A673 (cell line): ENCODE data around the gene PCSK7. TPM values are rescaled to one million over a fixed set of nuclear protein-coding genes. Genes with fewer than 3 reads are reported as not detected.

Experiments used
- BruUV-seq: library from RNA; stranded (reverse); fragments of 400-500 nt; replicated peaks from 2 replicates; lab custom pipeline; 2021; lab: Mats Ljungman, UMichigan
- CTCF ChIA-PET: fragments of 300-600 bp; sonication (Branson Sonifier 250); formaldehyde crosslinking; loops from one replicate; lab custom pipeline; 2022; ENCODE audit warnings: antibody characterized with exemption; lab: Charles Lee
- POLR2A ChIA-PET: fragments of 300-600 bp; sonication (Branson Sonifier 250); formaldehyde crosslinking; loops from one replicate; lab custom pipeline; 2022; ENCODE audit warnings: antibody characterized with exemption; ENCODE audit not compliant: low non-redundant PET; lab: Charles Lee
- DNase-seq: peaks from one replicate; pipeline ENCODE4 v3.0.0-alpha.2; 2015; ENCODE audit warnings: low spot score
- H3K27ac ChIP-seq: fragments of 200-600 bp; sonication (generic); 2 replicates; pipeline ENCODE4 v1.5.1; 2016; ENCODE audit warnings: mixed run types, low read depth, mild to moderate bottlenecking, mixed read lengths, antibody characterized with exemption, low read length; ENCODE audit not compliant: poor library complexity, severe bottlenecking
- H3K27me3 ChIP-seq: fragments of 200-600 bp; sonication (generic); replicated peaks from 2 replicates; pipeline ENCODE4 v1.6.1; 2017; ENCODE audit warnings: mixed run types, low read depth, mild to moderate bottlenecking, mixed read lengths, antibody characterized with exemption, low read length; ENCODE audit not compliant: insufficient read depth, poor library complexity
- H3K36me3 ChIP-seq: fragments of 200-600 bp; sonication (generic); 2 replicates; pipeline ENCODE4 v1.6.1; 2016; ENCODE audit warnings: mixed run types, mild to moderate bottlenecking, mixed read lengths, antibody characterized with exemption, low read length; ENCODE audit not compliant: insufficient read depth, poor library complexity, severe bottlenecking
- H3K4me1 ChIP-seq: fragments of 200-600 bp; sonication (generic); 2 replicates; pipeline ENCODE4 v1.6.1; 2017; ENCODE audit warnings: mixed run types, mild to moderate bottlenecking, mixed read lengths, antibody characterized with exemption, low read length; ENCODE audit not compliant: insufficient read depth, poor library complexity, severe bottlenecking
- H3K4me3 ChIP-seq: fragments of 200-600 bp; sonication (generic); 2 replicates; pipeline ENCODE4 v1.5.1; 2016; ENCODE audit warnings: low read depth, mixed run types, mild to moderate bottlenecking, mixed read lengths, low read length; ENCODE audit not compliant: poor library complexity, severe bottlenecking
- H3K9me3 ChIP-seq: fragments of 200-600 bp; sonication (generic); 2 replicates; pipeline ENCODE4 v1.6.1; 2016; ENCODE audit warnings: mixed run types, low read depth, mild to moderate bottlenecking, mixed read lengths, antibody characterized with exemption, low read length; ENCODE audit not compliant: poor library complexity, severe bottlenecking
- EZH2 ChIP-seq: fragments of 200-600 bp; sonication (generic); IDR thresholded peaks from 2 replicates; pipeline ENCODE4 v1.6.1; 2017; ENCODE audit warnings: borderline replicate concordance, low read depth, mild to moderate bottlenecking, mixed read lengths, antibody characterized with exemption, low read length; ENCODE audit not compliant: poor library complexity, severe bottlenecking
- intact Hi-C: fragments of 100-400 bp; cut with micrococcal nuclease; formaldehyde crosslinking; loops from one replicate; pipeline ENCODE4 v1.10.0; 2022; ENCODE audit not compliant: unreplicated experiment
- total RNA-seq: library from RNA; stranded (reverse); gene quantifications from 2 replicates; pipeline ENCODE4 v1.2.3, GENCODE V29; 2021
- TF ChIP-seq, protein P1 (sequence below): fragments of 300-800, 200-600 bp; sonication (generic); conservative IDR thresholded peaks from 2 replicates; pipeline ENCODE4 v1.5.1; 2017; ENCODE audit warnings: low read depth, mild to moderate bottlenecking, antibody characterized with exemption, low read length, moderate library complexity, mixed read lengths

PCSK7 gene
- total RNA-seq, 1 experiment from 2014 or later, result 49.0 TPM

DNA sequence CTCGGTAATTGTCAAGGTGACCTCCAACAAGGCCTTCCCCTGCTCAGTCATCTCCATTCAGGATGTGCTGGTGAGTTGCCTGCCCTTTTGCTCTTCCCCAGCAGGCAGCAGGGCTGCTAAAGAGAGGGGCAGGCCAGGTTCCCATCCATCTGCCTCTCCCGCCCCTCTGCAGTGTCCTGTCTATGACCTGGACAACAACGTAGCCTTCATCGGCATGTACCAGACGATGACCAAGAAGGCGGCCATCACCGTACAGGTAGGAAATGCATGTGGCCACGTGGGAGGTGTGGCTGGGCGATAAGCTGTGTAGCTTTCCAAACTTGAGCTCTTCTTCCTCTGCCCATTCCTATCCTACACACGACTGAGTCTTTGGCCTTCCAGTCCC lies 49.3 kb downstream of the PCSK7 start:
- no peak overlapping the region for H3K4me3 ChIP-seq
- H3K4me1 ChIP-seq, result peaks cover 29% of the 10 kb centered on the region
- TF ChIP-seq EZH2, result no peak
- TF ChIP-seq, protein P1, sequence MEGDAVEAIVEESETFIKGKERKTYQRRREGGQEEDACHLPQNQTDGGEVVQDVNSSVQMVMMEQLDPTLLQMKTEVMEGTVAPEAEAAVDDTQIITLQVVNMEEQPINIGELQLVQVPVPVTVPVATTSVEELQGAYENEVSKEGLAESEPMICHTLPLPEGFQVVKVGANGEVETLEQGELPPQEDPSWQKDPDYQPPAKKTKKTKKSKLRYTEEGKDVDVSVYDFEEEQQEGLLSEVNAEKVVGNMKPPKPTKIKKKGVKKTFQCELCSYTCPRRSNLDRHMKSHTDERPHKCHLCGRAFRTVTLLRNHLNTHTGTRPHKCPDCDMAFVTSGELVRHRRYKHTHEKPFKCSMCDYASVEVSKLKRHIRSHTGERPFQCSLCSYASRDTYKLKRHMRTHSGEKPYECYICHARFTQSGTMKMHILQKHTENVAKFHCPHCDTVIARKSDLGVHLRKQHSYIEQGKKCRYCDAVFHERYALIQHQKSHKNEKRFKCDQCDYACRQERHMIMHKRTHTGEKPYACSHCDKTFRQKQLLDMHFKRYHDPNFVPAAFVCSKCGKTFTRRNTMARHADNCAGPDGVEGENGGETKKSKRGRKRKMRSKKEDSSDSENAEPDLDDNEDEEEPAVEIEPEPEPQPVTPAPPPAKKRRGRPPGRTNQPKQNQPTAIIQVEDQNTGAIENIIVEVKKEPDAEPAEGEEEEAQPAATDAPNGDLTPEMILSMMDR, result no peak
- no peaks in the 10 kb centered on the region for H3K9me3 ChIP-seq
- no peak for DNase-seq
- intact Hi-C loops, result no loop called here
- no peaks in the 10 kb centered on the region for H3K36me3 ChIP-seq
- CTCF ChIA-PET, result no interaction called here
- POLR2A ChIA-PET, result no interaction called here
- no peaks in the 10 kb centered on the region for H3K27me3 ChIP-seq
- no TSS peak for BruUV-seq
- H3K27ac ChIP-seq, result no peak overlapping the region

DNA sequence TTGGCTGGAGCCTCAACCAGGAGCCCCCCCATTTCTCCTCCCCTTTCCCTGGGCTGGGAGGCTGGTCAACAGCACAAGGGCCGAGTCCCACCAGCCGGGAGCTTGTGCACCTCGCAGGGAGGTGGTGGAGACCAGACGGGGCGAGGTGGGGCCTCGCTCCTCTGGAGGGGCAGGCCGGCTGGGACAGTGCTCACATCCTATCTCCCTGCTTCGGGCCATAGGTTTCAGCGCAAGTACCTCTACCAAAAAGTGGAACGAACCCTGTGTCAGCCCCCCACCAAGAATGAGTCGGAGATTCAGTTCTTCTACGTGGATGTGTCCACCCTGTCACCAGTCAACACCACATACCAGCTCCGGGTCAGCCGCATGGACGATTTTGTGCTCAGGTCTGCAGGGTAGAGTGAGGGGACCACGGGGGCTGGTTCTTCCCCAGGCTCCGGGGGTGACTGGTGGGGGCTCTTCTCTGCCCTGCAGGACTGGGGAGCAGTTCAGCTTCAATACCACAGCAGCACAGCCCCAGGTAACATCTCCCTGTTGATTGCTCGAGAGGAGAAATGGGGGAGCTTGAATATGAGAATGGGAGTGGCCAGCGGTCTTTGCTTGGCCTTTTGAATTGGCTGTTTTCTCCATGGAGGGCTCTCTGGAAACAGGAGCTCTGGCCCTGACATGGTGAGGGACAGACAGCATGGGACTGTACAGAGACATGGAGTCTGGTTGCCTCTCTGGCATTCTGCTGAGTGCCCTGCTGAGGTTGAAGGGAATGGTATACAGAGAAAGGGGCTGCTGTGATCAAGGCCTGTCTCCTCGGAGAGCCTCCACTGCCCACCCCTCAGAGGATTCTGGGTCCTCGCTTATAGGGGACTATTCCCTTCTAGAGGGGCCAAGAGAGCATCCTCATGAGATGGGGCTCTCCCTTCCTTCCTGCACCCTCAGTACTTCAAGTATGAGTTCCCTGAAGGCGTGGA lies 50.0 kb downstream of the PCSK7 start:
- ChIA-PET POLR2A (no interaction called here), CTCF (interaction anchor here (0.6 kb wide), 2 partner anchors 37 to 443 kb away, joined by 3 read pairs; no protein-coding TSS in a partner anchor)
- intact Hi-C loops, result loop anchor here (1.0 kb wide), 1 partner anchor 44 kb away; no protein-coding TSS in a partner anchor
- H3K27ac ChIP-seq, result peak overlapping the region; percentile 15
- DNase-seq, result no peak
- H3K4me1 ChIP-seq, result peaks cover 29% of the 10 kb centered on the region
- H3K36me3 ChIP-seq, result no peaks in the 10 kb centered on the region
- H3K9me3 ChIP-seq, result no peaks in the 10 kb centered on the region
- no peak for TF ChIP-seq EZH2
- TF ChIP-seq, protein P1, result no peak
- no peaks in the 10 kb centered on the region for H3K27me3 ChIP-seq
- no TSS peak for BruUV-seq
- no peak overlapping the region for H3K4me3 ChIP-seq

DNA sequence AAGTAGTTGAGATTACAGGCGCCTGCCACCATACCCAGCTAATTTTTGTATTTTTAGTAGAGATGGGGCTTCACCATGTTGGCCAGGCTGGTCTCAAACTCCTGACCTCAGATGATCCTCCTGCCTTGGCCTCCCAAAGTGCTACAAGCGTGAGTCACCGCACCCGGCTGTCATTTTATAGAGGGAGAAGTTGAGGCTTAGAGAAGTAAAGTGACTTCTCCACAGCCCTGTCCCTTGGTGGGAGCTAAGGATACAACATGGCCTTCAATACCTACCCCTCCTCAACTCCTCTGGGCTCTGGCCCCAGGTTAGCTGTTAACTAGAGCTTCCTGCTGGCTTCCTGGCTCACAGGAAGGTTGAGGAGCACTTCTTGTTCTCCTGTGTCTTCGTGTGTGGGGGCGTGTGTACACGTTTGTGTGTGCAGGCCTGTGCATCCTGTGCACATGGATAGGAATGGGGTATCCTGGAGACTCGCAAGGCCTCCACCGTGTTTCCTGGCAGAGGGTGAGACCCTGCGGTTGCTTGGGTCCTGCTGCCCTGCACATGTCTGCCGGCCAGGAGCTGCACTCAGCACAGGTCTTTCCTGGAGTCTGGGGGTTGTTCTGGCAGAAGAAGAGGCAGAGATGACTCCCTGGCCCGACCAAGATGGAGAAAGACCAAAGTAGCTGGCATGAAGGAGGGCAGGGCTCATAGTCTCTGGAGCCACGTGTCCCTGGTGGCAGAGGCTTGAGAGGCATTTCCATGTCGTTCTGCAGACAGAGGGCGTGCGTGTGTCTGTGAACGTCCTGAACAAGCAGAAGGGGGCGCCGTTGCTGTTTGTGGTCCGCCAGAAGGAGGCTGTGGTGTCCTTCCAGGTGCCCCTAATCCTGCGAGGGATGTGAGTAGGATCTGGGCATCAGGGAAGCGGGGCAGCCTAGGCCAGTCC lies 51.0 kb downstream of the PCSK7 start:
- Histone ChIP-seq H3K4me1 (peaks cover 29% of the 10 kb centered on the region), H3K4me3 (no peak overlapping the region), H3K27me3 (no peaks in the 10 kb centered on the region), H3K36me3 (no peaks in the 10 kb centered on the region), H3K9me3 (no peaks in the 10 kb centered on the region), H3K27ac (peak overlapping the region; percentile 81)
- no TSS peak for BruUV-seq
- CTCF ChIA-PET, result interaction anchor here (0.6 to 1.8 kb wide), 3 partner anchors 38 to 442 kb away, joined by 3 to 8 read pairs (median 3); no protein-coding TSS in a partner anchor
- TF ChIP-seq, protein P1, result peak; percentile 94
- TF ChIP-seq EZH2, result no peak
- POLR2A ChIA-PET, result interaction anchor here (0.6 kb wide), 2 partner anchors 313 to 397 kb away, joined by 3 read pairs; no protein-coding TSS in a partner anchor
- intact Hi-C loops, result loop anchor here (1.0 kb wide), 1 partner anchor 45 kb away; no protein-coding TSS in a partner anchor
- peak; percentile 92 for DNase-seq
